ENCODE data around the gene MRPS6.

MRPS6 gene

DNA sequence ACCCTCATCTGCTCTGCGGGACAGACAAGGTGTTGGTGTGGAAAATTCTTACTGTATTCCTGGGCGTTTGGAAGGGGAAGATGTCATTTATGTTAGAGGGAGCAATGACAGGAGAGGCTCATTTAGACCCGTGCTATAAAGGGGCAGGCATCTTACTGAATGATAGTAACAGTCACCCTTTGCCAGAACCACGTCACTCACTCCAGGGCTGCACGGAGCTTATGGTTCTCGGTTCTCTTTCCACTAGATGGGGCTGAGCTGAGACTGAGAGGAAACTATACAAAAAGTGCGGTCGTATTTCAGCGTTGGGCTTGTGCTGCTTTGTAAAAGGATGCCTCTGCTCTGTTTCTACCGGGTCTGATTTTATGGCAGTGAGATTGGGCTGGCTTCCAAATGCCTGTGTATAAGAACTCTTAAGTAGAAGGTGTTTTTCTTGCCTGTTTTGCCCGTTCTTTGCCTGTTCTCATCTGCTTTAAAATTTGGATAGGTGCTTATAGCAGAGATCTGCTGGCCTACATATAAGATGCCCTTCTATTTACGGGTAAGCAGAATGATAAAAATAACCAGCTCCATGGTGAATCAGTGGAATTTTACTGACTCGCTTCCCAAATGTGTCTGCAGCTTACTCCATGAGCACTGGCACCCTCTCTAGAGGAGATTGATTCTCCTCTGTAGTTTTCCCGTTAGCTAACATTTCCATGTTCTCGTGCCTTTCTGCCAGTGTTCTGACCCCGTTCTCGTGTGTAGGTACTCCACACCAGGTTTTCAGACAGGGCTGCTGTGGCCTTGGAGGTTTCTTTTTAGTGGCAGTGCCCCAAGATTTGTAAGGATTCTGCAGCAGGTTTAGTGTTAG lies 55.9 kb downstream of the MRPS6 start:
- Mint-ChIP-seq H3K4me1 (peaks cover 81% of the 10 kb centered on the region), H3K27me3 (no peaks in the 10 kb centered on the region), H3K9me3 (no peaks in the 10 kb centered on the region), H3K36me3 (ENCODE audit: low read depth) (peaks cover 61% of the 10 kb centered on the region), H3K27ac (peak overlapping the region; percentile 96), H3K4me3 (peak overlapping the region; percentile 71)
- DNase-seq (peak; percentile 62), ATAC-seq (peak; percentile 98)

DNA sequence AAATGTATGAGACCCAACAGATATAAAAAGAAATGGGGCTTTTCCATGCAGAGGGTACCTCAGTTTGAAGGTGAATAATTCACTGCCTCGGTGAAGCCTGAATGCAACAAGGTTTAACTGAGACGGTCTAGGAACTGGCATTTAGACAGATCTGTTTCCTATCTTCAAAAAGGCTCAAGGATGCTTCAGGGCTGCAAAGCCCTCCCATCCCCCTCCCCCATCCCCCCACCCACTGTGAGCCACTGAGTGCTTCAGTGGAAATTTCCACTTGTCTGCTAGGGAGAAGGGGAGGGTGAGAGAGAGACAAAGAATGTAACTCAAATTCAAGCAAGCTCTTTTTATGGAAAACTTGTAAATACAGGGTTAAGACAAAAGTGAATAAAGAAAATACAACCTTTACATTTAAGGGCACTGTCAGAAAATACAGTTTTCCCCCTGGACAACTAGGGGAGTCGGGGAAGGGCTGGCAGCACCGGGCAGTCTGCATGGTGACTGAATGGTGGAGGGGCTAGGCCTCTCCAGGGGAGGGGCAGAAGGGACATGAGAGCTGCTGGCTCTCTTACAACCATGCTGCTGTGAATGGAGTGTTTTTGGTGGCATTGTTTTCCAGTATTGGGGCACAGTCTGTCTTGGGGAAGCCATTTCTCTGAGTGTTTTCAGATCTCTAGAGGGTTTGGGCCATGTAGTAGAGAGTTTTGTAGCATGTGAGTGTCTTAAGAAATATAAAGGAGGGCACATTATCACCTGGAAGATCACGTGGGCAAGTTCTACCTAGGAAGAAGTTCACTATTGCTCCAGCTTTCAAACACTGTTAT lies 56.7 kb downstream of the MRPS6 start:
- H3K9me3 Mint-ChIP-seq = no peaks in the 10 kb centered on the region
- peak; percentile 18 for ATAC-seq
- peak overlapping the region; percentile 96 for H3K27ac Mint-ChIP-seq
- H3K36me3 Mint-ChIP-seq (ENCODE audit: low read depth) = peaks cover 64% of the 10 kb centered on the region
- peaks cover 86% of the 10 kb centered on the region for H3K4me1 Mint-ChIP-seq
- no peaks in the 10 kb centered on the region for H3K27me3 Mint-ChIP-seq
- peak overlapping the region; percentile 71 for H3K4me3 Mint-ChIP-seq
- peak; percentile 22 for DNase-seq

DNA sequence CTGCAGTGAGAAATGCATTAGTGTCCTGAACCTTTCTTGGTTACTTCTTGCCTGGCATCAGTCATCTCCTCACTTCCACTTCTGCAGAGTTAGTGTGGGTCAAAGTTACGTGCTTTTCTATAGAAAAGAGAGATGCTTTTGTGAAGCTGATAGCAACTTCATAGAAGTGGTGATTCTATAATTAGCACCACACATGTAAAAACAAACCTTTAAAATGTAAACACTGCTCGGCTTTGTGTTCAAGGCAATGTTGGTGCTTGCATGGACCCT lies 57.3 kb downstream of the MRPS6 start:
- ATAC-seq = no peak
- Mint-ChIP-seq H3K4me1 (peaks cover 89% of the 10 kb centered on the region), H3K27ac (peak overlapping the region; percentile 96), H3K4me3 (peak overlapping the region; percentile 71), H3K27me3 (no peaks in the 10 kb centered on the region), H3K9me3 (no peaks in the 10 kb centered on the region), H3K36me3 (ENCODE audit: low read depth) (peaks cover 69% of the 10 kb centered on the region)
- no peak for DNase-seq

- Mint-ChIP-seq H3K27me3 (no peaks in the 10 kb centered on the region), H3K4me1 (peaks cover 86% of the 10 kb centered on the region), H3K9me3 (no peaks in the 10 kb centered on the region), H3K36me3 (ENCODE audit: low read depth) (peaks cover 69% of the 10 kb centered on the region), H3K4me3 (peak overlapping the region; percentile 9), H3K27ac (peak overlapping the region; percentile 96)
- DNase-seq (no peak), ATAC-seq (no peak)
Observed at GRCh38 chr21:34131586-34131985, 58.2 kb downstream of the MRPS6 start.

DNA sequence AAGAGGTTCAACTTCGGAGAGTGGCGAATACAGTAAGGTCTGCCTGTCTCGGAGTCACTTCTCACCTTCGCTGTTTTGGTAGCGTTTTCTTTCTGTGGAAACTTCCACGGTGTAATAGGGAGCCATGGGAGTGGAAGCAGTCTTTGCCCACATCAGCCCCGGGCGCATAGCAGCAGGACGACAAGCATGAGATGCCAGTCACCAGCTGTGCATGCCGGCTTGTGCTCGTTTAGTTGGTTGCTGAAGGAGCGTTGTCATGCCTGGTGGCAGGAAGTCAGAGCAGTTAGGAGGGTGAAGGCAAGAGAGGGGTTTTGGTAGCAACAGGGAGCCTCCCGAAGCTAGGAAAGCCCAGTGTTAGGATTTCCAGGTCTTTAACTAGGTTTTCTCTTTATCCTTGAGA lies 58.8 kb downstream of the MRPS6 start:
- Mint-ChIP-seq H3K4me3 (peak overlapping the region; percentile 9), H3K27ac (peak overlapping the region; percentile 96), H3K9me3 (peaks cover 4% of the 10 kb centered on the region), H3K4me1 (peaks cover 90% of the 10 kb centered on the region), H3K27me3 (no peaks in the 10 kb centered on the region), H3K36me3 (ENCODE audit: low read depth) (peaks cover 73% of the 10 kb centered on the region)
- DNase-seq (no peak), ATAC-seq (no peak)

GRCh38 chr21:34132926-34133325 lies 59.5 kb downstream of the MRPS6 start:
- peaks cover 83% of the 10 kb centered on the region for H3K4me1 Mint-ChIP-seq

GRCh38 chr21:34133392-34133791 lies 60.0 kb downstream of the MRPS6 start:
- H3K27ac Mint-ChIP-seq = peak overlapping the region; percentile 55
- H3K36me3 Mint-ChIP-seq (ENCODE audit: low read depth) = peaks cover 77% of the 10 kb centered on the region

More at GRCh38 chr21:34132926-34133325, 59.5 kb downstream of the MRPS6 start:
- ATAC-seq (no peak), DNase-seq (no peak)
- H3K36me3 Mint-ChIP-seq (ENCODE audit: low read depth) = peaks cover 75% of the 10 kb centered on the region
- peaks cover 6% of the 10 kb centered on the region for H3K9me3 Mint-ChIP-seq
- no peak overlapping the region for H3K4me3 Mint-ChIP-seq
- H3K27ac Mint-ChIP-seq = peak overlapping the region; percentile 55
- H3K27me3 Mint-ChIP-seq = no peaks in the 10 kb centered on the region

DNA sequence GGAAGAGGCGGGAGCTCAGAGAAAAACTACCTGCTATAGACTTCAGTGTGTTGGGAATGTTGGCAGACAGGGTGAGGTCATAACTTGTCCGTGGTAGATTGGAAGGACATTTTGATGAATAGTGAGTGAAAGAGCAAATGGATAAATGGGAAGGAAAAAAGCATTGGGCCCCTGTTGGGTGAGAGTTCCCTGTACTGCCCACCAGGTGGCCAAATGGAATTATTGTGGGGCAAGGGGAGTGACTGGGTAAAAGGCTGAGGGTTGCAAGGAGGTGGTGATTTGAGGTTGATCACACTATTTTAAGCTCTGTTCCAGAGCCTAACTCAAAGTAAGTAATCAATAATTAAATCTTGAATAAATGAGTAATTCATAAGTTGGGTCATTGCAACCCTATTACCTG lies 60.4 kb downstream of the MRPS6 start:
- Mint-ChIP-seq H3K4me3 (no peak overlapping the region), H3K27me3 (no peaks in the 10 kb centered on the region), H3K4me1 (peaks cover 76% of the 10 kb centered on the region), H3K27ac (peak overlapping the region; percentile 55), H3K9me3 (peaks cover 8% of the 10 kb centered on the region), H3K36me3 (ENCODE audit: low read depth) (peaks cover 77% of the 10 kb centered on the region)
- ATAC-seq (no peak), DNase-seq (no peak)

More at GRCh38 chr21:34133392-34133791, 60.0 kb downstream of the MRPS6 start:
- Mint-ChIP-seq H3K27me3 (no peaks in the 10 kb centered on the region), H3K9me3 (peaks cover 8% of the 10 kb centered on the region), H3K4me3 (no peak overlapping the region), H3K4me1 (peaks cover 80% of the 10 kb centered on the region)
- DNase-seq (no peak), ATAC-seq (no peak)

GRCh38 chr21:34135330-34135729 lies 62.0 kb downstream of the MRPS6 start:
- Mint-ChIP-seq H3K4me1 (peaks cover 65% of the 10 kb centered on the region), H3K27me3 (no peaks in the 10 kb centered on the region), H3K27ac (peak overlapping the region; percentile 76), H3K36me3 (ENCODE audit: low read depth) (peaks cover 79% of the 10 kb centered on the region), H3K9me3 (peaks cover 8% of the 10 kb centered on the region), H3K4me3 (no peak overlapping the region)
- ATAC-seq (peak; percentile 50), DNase-seq (no peak)

- Mint-ChIP-seq H3K27me3 (no peaks in the 10 kb centered on the region), H3K27ac (no peak overlapping the region), H3K9me3 (peaks cover 13% of the 10 kb centered on the region), H3K36me3 (ENCODE audit: low read depth) (peaks cover 71% of the 10 kb centered on the region), H3K4me1 (peaks cover 12% of the 10 kb centered on the region), H3K4me3 (no peak overlapping the region)
- DNase-seq (no peak), ATAC-seq (no peak)
Observed at GRCh38 chr21:34141373-34141772, 68.0 kb downstream of the MRPS6 start.

DNA sequence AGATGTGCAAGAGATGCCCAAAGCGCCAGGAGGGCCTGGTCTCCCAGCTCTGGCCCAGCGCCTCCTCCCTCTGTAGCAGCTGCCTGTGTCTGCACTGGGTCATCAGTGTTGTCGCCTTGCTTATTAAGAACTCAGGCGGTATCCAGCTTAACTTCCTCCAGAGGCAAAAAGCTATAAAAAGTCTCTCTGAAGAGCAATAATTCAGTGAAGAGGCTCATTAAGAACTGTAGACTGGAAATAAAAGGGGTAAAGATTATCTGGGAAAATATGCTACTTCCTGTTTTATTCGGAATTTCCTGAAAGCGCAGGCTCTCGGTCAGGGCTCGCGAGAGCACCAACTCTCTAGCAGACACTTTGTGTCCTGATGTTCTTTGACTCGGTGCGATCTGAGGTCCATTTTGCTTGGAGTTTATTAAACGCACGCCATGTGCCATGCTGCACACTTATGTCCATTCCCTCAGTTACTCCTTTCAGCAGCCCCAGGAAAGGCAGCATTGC lies 70.4 kb downstream of the MRPS6 start:
- H3K9me3 Mint-ChIP-seq = peaks cover 10% of the 10 kb centered on the region
- no peak overlapping the region for H3K4me3 Mint-ChIP-seq
- no peak for DNase-seq
- no peak for ATAC-seq
- no peaks in the 10 kb centered on the region for H3K27me3 Mint-ChIP-seq
- no peak overlapping the region for H3K27ac Mint-ChIP-seq
- H3K36me3 Mint-ChIP-seq (ENCODE audit: low read depth) = peaks cover 60% of the 10 kb centered on the region
- peaks cover 4% of the 10 kb centered on the region for H3K4me1 Mint-ChIP-seq

- DNase-seq (no peak), ATAC-seq (no peak)
- Mint-ChIP-seq H3K9me3 (peaks cover 10% of the 10 kb centered on the region), H3K27ac (no peak overlapping the region), H3K27me3 (no peaks in the 10 kb centered on the region), H3K4me1 (peaks cover 4% of the 10 kb centered on the region), H3K4me3 (no peak overlapping the region), H3K36me3 (ENCODE audit: low read depth) (peaks cover 60% of the 10 kb centered on the region)
Observed at GRCh38 chr21:34144224-34144623, 70.8 kb downstream of the MRPS6 start.

GRCh38 chr21:34147792-34148418 lies 74.5 kb downstream of the MRPS6 start:
- Mint-ChIP-seq H3K4me3 (no peak overlapping the region), H3K27me3 (no peaks in the 10 kb centered on the region), H3K36me3 (ENCODE audit: low read depth) (peaks cover 40% of the 10 kb centered on the region), H3K4me1 (peaks cover 11% of the 10 kb centered on the region), H3K9me3 (peaks cover 14% of the 10 kb centered on the region), H3K27ac (no peak overlapping the region)
- DNase-seq (no peak), ATAC-seq (no peak)

DNA sequence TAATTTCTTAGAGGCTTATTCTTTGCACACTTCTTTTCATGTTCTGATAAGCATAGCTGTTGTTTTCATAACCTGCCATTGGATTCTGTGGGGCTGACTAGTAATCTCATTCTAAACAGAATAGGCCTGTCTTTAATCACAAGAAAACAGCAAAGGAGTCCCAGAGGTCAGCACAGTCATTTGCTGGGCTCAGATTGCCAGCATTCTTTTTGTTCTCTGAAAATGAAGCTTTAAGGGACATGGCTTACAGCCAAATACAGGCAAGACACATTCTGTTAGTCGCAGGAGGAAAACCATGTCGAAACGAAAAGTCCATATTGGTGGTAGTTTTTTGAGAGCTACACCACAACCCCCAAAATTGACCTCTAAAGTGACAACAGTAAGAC lies 75.0 kb downstream of the MRPS6 start:
- peaks cover 16% of the 10 kb centered on the region for H3K4me1 Mint-ChIP-seq
- no peaks in the 10 kb centered on the region for H3K27me3 Mint-ChIP-seq
- H3K4me3 Mint-ChIP-seq = no peak overlapping the region
- H3K27ac Mint-ChIP-seq = no peak overlapping the region
- ATAC-seq (no peak), DNase-seq (no peak)
- peaks cover 14% of the 10 kb centered on the region for H3K9me3 Mint-ChIP-seq
- H3K36me3 Mint-ChIP-seq (ENCODE audit: low read depth) = peaks cover 38% of the 10 kb centered on the region

Data from activated naive CD8-positive, alpha-beta T cell treated with anti-CD3 and anti-CD28 coated beads, Interleukin-2, amount 50 U/mL, for 24 hours (primary cell).